GM12864 (cell line): ENCODE results near the gene ATP2A1.
"Not testable (repeated sequence)": the region's sequence is repeated elsewhere in the genome, so short reads cannot be mapped to it uniquely, and the experiment has no call there.

Source experiments
- DNase-seq: peaks from one replicate; pipeline ENCODE4 v3.0.0-alpha.2; 2011; ENCODE audit warnings: low read depth
- H3K4me3 ChIP-seq: 2 replicates; pipeline ENCODE4 v1.5.1; 2011; ENCODE audit warnings: mild to moderate bottlenecking, low read depth, low read length, control low read depth
- CTCF ChIP-seq: IDR thresholded peaks from 2 replicates; pipeline ENCODE4 v1.5.1; 2011; ENCODE audit warnings: low read depth, mild to moderate bottlenecking, moderate library complexity, low read length, control low read depth, inconsistent platforms; ENCODE audit errors: missing control alignments

Gene ATP2A1

GRCh38 chr16:28936784-28937155 is 58.5 kb downstream of the ATP2A1 start:
- no peak for TF ChIP-seq CTCF
- DNase-seq: no peak
- H3K4me3 ChIP-seq: no peak overlapping the region

- DNase-seq: no peak
- no peak for TF ChIP-seq CTCF
- no peak overlapping the region for H3K4me3 ChIP-seq
Observed at GRCh38 chr16:28937222-28937876, 59.1 kb downstream of the ATP2A1 start.

GRCh38 chr16:28938721-28939120 is 60.4 kb downstream of the ATP2A1 start:
- no peak for TF ChIP-seq CTCF
- no peak for DNase-seq
- H3K4me3 ChIP-seq: no peak overlapping the region

GRCh38 chr16:28939825-28940224 is 61.5 kb downstream of the ATP2A1 start:
- not testable (repeated sequence) for DNase-seq, H3K4me3 ChIP-seq

- DNase-seq: no peak
- TF ChIP-seq CTCF: no peak
Observed at GRCh38 chr16:28943281-28943680, 65.0 kb downstream of the ATP2A1 start.

GRCh38 chr16:28946681-28947080 is 68.4 kb downstream of the ATP2A1 start:
- H3K4me3 ChIP-seq: no peak overlapping the region
- no peak for DNase-seq
- no peak for TF ChIP-seq CTCF

More at GRCh38 chr16:28943281-28943680, 65.0 kb downstream of the ATP2A1 start:
- no peak overlapping the region for H3K4me3 ChIP-seq

- TF ChIP-seq CTCF: no peak
- peak; percentile 100 for DNase-seq
- H3K4me3 ChIP-seq: peak within 1 kb of the TSS; percentile 99
Observed at GRCh38 chr16:28950648-28951409, 72.5 kb downstream of the ATP2A1 start, which contains the start of gene NFATC2IP. TSS of gene NFATC2IP (plus strand) at chr16:28950937. CDS start at chr16:28951012, 75 bp downstream.
